Activated T-cell treated with anti-CD3 and anti-CD28 coated beads for 48 hours (primary cell): Measurements from ENCODE around the gene SLC1A7.
"Not testable (repeated sequence)": the region's sequence is repeated elsewhere in the genome, so short reads cannot be mapped to it uniquely, and the experiment has no call there.

Source experiments
- DNase-seq: peaks from one replicate; pipeline ENCODE4 v3.0.0-alpha.2; 2020; ENCODE audit warnings: low read depth

SLC1A7 gene

DNA sequence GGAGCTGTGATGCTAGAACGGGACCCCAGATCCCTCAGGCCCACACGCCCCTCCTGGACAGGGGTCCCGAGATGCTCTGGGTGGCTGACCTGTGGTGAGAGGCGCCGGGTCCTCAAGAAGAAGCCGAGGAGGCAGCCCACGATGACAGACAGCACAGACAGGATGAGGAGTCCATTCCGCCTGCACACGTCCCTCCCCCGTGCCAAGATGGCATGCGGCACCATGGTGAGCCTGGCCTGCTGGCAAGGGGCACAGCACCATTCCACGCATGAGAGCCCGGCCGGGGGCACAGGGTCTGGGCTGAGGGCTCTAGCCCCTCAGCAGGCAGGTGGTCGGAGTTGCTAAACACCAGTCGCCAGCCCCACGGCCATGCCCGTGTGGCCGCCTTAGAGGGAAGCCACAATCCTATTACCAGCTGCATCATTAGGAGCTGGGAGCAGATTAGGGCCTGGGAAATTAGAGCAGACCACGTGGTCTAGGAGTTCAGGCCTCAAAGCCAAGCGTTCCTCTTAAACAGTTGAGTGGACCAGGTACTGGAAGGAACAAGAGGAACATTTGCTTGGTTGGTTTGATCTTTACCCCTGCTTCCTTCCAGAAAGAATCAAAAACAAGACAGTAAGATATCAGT is at the start of gene SLC1A7:
Gene SLC1A7, minus strand, starts transcription at position 413 of the 628 bp plus-strand sequence. Its CDS starts 189 bp downstream, at position 224.
- no peak for DNase-seq

- no peak for DNase-seq
These were observed 47.8 kb upstream of the SLC1A7 start for GRCh38 chr1:53190210-53190611.

DNA sequence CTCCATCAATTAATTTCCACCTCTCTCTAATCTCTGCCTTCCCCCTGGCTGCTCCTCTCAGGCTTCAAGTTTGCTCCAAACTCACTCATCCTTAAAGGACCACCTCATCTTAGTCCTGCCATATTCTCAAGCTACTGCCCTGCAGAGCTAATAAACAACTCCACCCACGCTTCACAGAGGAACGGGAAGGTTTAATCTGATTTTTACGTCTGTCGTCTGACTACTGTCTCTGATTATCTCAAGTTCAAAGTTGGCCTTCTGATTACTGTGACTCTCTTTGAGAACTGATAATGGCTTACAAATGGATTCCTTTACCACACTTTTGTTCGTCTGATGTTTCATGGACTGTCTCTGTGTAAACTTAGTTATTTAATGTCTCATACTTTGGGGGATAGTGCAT is 46.6 kb upstream of the SLC1A7 start:
- DNase-seq: no peak

DNA sequence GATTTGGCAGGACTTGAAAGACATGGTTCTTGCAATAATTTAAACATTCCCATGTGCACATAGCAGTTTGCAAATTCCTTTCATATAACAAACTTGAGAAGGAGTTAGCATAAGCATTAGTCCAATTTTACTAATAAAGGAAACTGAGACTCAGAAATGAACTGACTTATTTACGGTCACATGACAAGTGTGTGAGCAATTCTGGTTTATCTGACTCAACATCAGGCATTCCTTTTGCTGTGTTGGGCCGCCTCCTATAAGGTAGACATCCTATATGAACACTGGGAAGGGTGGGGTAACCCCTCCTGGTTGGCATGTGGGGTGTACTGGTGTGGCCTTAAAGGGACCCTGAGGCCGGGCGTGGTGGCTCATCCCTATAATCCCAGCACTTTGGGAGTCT is 45.7 kb upstream of the SLC1A7 start:
- no peak for DNase-seq

- DNase-seq: no peak
These were observed 45.0 kb upstream of the SLC1A7 start for GRCh38 chr1:53187401-53187800.

GRCh38 chr1:53186533-53186932 is 44.1 kb upstream of the SLC1A7 start:
- DNase-seq: no peak

DNA sequence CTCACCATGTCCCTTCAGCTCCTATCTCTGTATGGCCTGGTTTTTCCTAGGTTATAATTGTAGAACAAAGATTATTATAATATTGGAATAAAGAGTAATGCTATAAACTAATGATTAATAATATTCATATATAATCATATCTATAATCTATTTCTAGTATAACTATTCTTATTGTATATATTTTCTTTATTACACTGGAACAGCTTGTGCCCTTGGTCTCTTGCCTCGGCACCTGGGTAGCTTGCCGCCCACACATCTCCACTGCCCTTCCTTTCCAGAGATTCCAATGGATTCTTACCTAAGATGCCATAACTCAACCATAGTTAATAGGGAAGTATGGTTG is 43.5 kb upstream of the SLC1A7 start:
- DNase-seq: not testable (repeated sequence)

DNA sequence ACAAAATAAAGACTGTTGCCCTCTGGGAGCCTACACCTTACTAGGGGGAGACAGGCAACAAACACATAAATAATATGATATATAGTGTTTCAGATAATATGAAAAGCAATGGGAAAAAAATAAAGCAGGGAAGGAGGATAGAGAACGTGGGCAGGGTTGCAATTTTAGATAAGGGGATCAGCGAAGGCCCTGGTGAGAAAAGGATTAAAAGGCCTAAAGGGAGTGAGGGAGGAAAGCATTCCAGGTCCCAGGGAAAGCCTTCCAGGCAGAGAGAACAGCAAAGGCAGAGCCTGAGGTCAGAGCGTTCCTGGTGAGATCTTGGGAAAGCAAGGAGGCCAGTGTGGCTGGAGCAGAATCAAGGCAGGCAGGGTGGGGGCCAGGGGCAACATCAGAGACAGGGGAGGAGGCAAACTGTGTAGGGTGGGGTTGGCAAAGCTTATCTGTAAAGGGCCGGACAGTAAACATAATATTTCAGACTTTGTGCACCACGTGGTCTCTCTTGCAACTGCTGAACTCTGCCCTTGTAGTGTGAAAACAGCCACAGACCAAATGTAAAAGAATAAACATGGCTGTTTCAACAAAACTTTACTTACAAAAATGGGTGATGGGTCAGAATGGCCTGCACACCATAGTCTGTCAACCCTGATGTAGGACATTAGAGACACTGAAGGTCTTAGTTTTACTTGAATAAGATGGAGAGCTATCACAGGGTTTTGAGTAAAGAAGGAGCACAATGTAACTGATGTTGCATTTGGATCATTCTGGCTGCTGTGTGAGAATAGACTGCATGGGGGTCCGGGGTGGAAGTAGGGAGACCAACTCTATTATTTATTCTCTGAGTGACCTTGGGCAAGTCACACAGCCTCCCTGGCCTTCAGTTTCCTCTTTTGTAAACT is 40.9 kb upstream of the SLC1A7 start:
- no peak for DNase-seq

DNA sequence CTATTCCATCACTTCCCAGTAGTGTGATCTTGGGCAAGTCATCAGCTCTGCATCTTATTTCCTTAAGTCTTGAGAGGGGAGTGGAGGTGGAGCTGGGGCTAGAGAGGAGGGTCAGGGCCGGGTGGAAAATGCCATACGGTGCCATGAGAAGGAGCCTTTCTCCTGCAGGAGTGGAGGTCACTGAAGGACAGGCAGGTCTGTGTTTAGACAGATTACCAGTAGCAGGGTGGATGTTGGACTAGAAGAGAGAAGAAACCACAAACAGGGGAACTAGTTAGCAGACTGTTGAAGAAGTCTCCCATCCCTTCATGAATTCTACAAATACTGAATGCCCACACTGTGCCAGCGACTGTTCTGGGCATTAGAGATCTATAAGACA is 40.3 kb upstream of the SLC1A7 start:
- no peak for DNase-seq

- DNase-seq: peak; percentile 75
These were observed 39.7 kb upstream of the SLC1A7 start for GRCh38 chr1:53182111-53182593.

GRCh38 chr1:53180951-53181350 is 38.5 kb upstream of the SLC1A7 start:
- no peak for DNase-seq

DNA sequence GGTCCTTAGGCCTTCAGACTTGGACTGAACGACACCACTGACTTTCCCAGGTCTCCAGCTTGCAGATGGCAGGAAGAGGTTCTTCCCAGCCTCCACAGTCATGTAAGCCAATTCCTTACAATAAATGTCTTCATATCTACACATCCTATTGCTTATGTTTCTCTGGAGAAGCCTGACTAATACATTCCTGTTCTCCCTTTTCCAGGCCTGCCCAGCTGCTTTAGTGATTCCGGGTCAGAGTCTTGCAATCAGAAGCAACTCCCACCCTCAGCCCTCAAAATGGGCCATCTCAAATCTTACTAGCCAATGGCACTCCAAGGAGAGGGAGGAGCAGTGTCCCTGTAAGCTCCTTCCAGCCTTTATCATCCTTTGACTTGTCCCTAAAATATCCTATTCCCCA is 37.8 kb upstream of the SLC1A7 start:
- DNase-seq: no peak

DNA sequence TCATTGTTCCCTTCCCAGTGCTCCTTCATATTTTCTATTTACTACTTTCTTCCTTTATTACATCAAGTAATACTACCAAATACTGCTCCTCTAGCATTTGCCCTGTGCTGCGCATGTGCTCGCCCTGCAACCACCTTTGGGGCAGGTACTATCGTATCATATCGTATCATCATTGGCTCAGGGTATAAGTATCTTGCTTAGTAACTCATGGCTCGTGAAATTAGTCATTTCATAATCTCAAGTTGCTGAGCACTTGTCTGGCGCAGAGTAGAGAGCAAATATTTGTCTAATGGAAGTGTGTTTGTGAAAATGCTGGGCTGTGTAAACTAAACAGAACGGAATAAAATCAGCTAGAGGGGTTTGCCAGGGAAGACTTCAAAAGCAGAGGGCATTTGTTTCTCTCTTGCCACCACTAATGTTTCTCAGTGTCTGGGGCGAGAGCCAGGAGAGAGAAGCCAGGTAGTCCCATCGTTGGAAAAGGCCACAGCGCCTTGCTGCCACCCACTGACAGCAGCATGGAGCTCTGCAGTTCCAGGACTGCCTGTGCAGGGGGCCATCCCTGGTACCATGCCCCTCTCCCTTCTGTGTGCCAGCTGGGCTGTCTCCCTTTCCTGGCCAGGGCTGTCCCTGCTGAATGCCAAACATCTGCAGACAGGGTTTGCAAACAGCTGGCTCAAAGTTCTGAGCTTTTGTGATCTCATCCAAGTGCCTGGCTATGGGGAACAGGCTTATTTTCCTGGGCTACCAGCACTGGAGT is 34.2 kb upstream of the SLC1A7 start:
- DNase-seq: no peak

GRCh38 chr1:53174971-53175913 is 32.8 kb upstream of the SLC1A7 start:
- no peak for DNase-seq

GRCh38 chr1:53172426-53173128 is 30.1 kb upstream of the SLC1A7 start:
- DNase-seq: no peak

- DNase-seq: no peak
These were observed 24.5 kb upstream of the SLC1A7 start for GRCh38 chr1:53166912-53167311.

GRCh38 chr1:53166366-53166765 is 23.9 kb upstream of the SLC1A7 start:
- DNase-seq: no peak

- no peak for DNase-seq
These were observed 23.0 kb upstream of the SLC1A7 start for GRCh38 chr1:53165408-53165961.

DNA sequence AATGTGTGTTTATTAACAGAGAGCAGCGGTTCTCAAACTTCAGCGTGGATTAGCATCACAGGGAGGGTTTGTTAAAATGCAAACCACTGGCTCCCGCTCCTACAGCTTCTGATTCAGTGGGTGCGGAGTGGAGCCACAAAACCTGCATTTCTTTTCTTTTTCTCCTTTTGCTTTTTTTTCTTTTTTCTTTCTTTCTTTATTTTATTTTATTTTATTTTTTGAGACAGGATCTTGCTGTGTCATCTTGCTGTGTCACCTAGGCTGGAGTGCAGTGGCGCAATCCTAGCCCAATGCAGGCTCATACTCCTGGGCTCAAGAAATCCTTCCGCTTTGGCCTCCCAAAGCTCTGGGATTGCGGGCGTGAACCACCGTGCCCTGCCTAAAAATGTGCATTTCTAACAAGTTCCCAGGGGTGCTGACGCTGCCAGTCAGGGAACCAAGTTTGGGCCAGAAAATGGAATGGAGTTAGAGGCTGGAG is 20.9 kb upstream of the SLC1A7 start:
- no peak for DNase-seq

GRCh38 chr1:53162621-53163020 is 20.2 kb upstream of the SLC1A7 start:
- DNase-seq: no peak
